Measurements from ENCODE around the gene TMEM258.

Gene TMEM258

GRCh38 chr11:61754534-61755482 lies 37.6 kb downstream of the TMEM258 start:
- no peak for DNase-seq (ENCODE audit: extremely low read depth, low read depth)
- TF ChIP-seq CTCF (IDR thresholded peaks at IDR 0.05; ENCODE audit: low read depth, low read length) = no peak

GRCh38 chr11:61753672-61754071 lies 38.7 kb downstream of the TMEM258 start:
- no peak for DNase-seq (ENCODE audit: extremely low read depth, low read depth)
- no peak for TF ChIP-seq CTCF (IDR thresholded peaks at IDR 0.05; ENCODE audit: low read depth, low read length)

- no peak for DNase-seq (ENCODE audit: extremely low read depth, low read depth)
- TF ChIP-seq CTCF (IDR thresholded peaks at IDR 0.05; ENCODE audit: low read depth, low read length) = no peak
Observed at GRCh38 chr11:61752925-61753521, 39.4 kb downstream of the TMEM258 start.

GRCh38 chr11:61752117-61752924 lies 40.1 kb downstream of the TMEM258 start, which contains the start of gene MYRF:
Gene MYRF (plus strand): TSS chr11:61752636. CDS start chr11:61752745, 109 bp downstream.
- peak; percentile 36 for TF ChIP-seq CTCF (IDR thresholded peaks at IDR 0.05; ENCODE audit: low read depth, low read length)
- no peak for DNase-seq (ENCODE audit: extremely low read depth, low read depth)

GRCh38 chr11:61751384-61751783 lies 41.0 kb downstream of the TMEM258 start:
- DNase-seq (ENCODE audit: extremely low read depth, low read depth) = no peak
- no peak for TF ChIP-seq CTCF (IDR thresholded peaks at IDR 0.05; ENCODE audit: low read depth, low read length)

GRCh38 chr11:61750631-61751273 lies 41.6 kb downstream of the TMEM258 start:
- TF ChIP-seq CTCF (IDR thresholded peaks at IDR 0.05; ENCODE audit: low read depth, low read length) = no peak
- DNase-seq (ENCODE audit: extremely low read depth, low read depth) = no peak
